GM12878 (cell line): ENCODE results near the gene ZNF532. TPM values are rescaled to one million over a fixed set of nuclear protein-coding genes. Genes with fewer than 3 reads are reported as not detected.

ENCODE experiments used
- FOXK2 ChIP-seq: fragments of 450-650 bp; IDR thresholded peaks from 2 replicates; pipeline ENCODE4 v1.6.1; 2017; ENCODE audit warnings: mild to moderate bottlenecking, moderate library complexity
- PAX8 ChIP-seq: fragments of 450-650 bp; IDR thresholded peaks from 2 replicates; pipeline ENCODE4 v1.6.1; 2017; ENCODE audit warnings: mild to moderate bottlenecking, moderate library complexity
- ZSCAN29 ChIP-seq: fragments of 450-650 bp; IDR thresholded peaks from 2 replicates; pipeline ENCODE4 v1.6.1; 2017; ENCODE audit warnings: mild to moderate bottlenecking, moderate library complexity
- polyA plus RNA-seq, 11 experiments: library from polyadenylated mRNA; depleted of rRNA in 4 of 11; unstranded in 6 of 11; stranded (reverse) in 5 of 11; fragments of >200 nt; fragmentation: Nextera tagmentation in 4 of 11; fragmentation: Illumina TruSeq in 1 of 11; extraction: Ambion mirVana in 4 of 11; extraction: Trizol in 1 of 11; gene quantifications; 1 replicate in 1 of 11; 2 replicates in 10 of 11; pipeline versions ENCODE4 v1.2.1 to v1.2.3, GENCODE V29; 2011 to 2016; ENCODE audit warnings: inconsistent platforms in 2 of 11, missing spikeins in 2 of 11, low read depth in 1 of 11
- total RNA-seq, 4 experiments: library from RNA; depleted of rRNA in 3 of 4; stranded (reverse); fragments of >200 nt in 3 of 4; fragmentation: Illumina TruSeq in 1 of 4; extraction: Trizol in 1 of 4; gene quantifications; 2 replicates each; pipeline versions ENCODE4 v1.2.1 to v1.2.3, GENCODE V29; 2013 to 2021
- TF ChIP-seq, protein P1 (sequence below): fragments of 450-650 bp; formaldehyde crosslinking; IDR thresholded peaks from 2 replicates; pipeline ENCODE4 v1.4.0; 2020; ENCODE audit warnings: mild to moderate bottlenecking, moderate library complexity
- TF ChIP-seq, protein P2 (sequence below): fragments of 150-350 bp; IDR thresholded peaks from 2 replicates; pipeline ENCODE4 v1.6.1; 2016; ENCODE audit warnings: low read depth, low read length

ZNF532 gene
- total and polyA plus RNA-seq, 10 of the 15 experiments (the other 5 are each of a cell fraction or from before 2014, with no cell fraction given) = 0.44 to 3.4 (median 1.4) TPM

DNA sequence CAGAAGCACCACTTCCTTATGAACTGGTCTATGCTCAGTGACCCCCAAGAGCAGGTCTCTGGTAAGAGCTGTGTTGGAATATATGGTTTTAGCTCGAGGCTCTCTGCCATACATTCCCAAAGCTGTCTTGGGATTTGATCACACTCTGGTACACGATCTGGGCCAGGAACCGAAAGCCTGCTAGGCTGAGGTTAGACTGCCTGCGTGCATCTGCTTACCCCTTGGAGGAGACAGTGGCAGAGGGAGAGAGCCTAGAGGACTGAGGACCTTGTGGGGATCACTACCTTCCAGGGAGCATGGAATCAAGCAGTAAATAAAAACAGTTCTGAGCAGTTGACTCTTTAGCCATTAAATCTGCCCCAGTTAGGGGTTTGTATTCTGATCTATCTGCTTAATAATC lies 63.7 kb downstream of the ZNF532 start (continued):
- TF ChIP-seq, protein P1, sequence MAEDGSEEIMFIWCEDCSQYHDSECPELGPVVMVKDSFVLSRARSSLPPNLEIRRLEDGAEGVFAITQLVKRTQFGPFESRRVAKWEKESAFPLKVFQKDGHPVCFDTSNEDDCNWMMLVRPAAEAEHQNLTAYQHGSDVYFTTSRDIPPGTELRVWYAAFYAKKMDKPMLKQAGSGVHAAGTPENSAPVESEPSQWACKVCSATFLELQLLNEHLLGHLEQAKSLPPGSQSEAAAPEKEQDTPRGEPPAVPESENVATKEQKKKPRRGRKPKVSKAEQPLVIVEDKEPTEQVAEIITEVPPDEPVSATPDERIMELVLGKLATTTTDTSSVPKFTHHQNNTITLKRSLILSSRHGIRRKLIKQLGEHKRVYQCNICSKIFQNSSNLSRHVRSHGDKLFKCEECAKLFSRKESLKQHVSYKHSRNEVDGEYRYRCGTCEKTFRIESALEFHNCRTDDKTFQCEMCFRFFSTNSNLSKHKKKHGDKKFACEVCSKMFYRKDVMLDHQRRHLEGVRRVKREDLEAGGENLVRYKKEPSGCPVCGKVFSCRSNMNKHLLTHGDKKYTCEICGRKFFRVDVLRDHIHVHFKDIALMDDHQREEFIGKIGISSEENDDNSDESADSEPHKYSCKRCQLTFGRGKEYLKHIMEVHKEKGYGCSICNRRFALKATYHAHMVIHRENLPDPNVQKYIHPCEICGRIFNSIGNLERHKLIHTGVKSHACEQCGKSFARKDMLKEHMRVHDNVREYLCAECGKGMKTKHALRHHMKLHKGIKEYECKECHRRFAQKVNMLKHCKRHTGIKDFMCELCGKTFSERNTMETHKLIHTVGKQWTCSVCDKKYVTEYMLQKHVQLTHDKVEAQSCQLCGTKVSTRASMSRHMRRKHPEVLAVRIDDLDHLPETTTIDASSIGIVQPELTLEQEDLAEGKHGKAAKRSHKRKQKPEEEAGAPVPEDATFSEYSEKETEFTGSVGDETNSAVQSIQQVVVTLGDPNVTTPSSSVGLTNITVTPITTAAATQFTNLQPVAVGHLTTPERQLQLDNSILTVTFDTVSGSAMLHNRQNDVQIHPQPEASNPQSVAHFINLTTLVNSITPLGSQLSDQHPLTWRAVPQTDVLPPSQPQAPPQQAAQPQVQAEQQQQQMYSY (CRISPR knock-in tag) = no peak
- TF ChIP-seq FOXK2 = no peak
- TF ChIP-seq ZSCAN29 = no peak
- TF ChIP-seq, protein P2, sequence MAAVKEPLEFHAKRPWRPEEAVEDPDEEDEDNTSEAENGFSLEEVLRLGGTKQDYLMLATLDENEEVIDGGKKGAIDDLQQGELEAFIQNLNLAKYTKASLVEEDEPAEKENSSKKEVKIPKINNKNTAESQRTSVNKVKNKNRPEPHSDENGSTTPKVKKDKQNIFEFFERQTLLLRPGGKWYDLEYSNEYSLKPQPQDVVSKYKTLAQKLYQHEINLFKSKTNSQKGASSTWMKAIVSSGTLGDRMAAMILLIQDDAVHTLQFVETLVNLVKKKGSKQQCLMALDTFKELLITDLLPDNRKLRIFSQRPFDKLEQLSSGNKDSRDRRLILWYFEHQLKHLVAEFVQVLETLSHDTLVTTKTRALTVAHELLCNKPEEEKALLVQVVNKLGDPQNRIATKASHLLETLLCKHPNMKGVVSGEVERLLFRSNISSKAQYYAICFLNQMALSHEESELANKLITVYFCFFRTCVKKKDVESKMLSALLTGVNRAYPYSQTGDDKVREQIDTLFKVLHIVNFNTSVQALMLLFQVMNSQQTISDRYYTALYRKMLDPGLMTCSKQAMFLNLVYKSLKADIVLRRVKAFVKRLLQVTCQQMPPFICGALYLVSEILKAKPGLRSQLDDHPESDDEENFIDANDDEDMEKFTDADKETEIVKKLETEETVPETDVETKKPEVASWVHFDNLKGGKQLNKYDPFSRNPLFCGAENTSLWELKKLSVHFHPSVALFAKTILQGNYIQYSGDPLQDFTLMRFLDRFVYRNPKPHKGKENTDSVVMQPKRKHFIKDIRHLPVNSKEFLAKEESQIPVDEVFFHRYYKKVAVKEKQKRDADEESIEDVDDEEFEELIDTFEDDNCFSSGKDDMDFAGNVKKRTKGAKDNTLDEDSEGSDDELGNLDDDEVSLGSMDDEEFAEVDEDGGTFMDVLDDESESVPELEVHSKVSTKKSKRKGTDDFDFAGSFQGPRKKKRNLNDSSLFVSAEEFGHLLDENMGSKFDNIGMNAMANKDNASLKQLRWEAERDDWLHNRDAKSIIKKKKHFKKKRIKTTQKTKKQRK = no peak
- no peak for TF ChIP-seq PAX8
